ENCODE data around the gene LY6G5C.
"Not testable (repeated sequence)": the region's sequence is repeated elsewhere in the genome, so short reads cannot be mapped to it uniquely, and the experiment has no call there.

LY6G5C gene

DNA sequence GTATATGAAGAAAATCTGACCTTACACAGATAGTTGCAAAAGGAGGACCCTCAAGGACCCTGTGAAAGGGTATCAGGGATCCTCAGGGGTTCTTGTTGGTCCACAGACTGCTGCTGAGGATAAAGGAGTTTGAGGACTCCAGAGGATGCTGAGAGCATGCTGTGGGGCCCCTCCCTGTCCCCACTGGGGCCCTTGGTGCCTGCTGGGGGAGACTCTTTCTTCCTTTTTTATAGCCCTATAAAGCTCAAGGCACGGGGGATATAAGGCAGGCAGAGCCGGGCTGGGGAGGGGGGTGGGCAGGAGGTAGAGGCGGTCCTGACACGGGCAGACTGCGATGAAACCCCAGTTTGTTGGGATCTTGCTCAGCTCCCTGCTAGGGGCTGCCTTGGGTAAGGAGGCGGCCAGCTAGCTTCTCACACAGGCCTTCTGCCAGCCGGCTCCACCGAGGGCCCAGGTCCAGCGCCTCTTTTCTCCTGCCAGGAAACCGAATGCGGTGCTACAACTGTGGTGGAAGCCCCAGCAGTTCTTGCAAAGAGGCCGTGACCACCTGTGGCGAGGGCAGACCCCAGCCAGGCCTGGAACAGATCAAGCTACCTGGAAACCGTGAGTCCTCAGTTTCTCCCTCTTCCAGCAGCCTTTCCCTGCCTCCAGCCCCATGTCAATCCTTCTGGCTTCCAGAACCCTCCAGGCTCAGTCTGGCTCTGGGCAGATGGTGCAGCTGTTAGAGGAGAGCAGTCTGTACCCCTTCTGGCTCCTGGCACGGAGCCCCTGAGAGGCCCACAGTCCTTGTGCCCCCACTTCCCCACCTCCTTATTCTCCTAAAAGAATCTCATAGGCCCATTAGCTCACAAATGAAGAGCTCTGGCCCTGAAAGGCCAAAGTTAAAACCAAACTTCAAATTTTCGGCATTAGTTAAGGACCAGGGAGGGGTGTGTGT is 34.4 kb upstream of the LY6G5C start, which contains the start of gene LY6G6D:
Gene LY6G6D, plus strand, starts transcription at position 327 of the 937 bp plus-strand sequence. Its CDS starts 8 bp downstream, at position 335.
- no peak for DNase-seq

DNA sequence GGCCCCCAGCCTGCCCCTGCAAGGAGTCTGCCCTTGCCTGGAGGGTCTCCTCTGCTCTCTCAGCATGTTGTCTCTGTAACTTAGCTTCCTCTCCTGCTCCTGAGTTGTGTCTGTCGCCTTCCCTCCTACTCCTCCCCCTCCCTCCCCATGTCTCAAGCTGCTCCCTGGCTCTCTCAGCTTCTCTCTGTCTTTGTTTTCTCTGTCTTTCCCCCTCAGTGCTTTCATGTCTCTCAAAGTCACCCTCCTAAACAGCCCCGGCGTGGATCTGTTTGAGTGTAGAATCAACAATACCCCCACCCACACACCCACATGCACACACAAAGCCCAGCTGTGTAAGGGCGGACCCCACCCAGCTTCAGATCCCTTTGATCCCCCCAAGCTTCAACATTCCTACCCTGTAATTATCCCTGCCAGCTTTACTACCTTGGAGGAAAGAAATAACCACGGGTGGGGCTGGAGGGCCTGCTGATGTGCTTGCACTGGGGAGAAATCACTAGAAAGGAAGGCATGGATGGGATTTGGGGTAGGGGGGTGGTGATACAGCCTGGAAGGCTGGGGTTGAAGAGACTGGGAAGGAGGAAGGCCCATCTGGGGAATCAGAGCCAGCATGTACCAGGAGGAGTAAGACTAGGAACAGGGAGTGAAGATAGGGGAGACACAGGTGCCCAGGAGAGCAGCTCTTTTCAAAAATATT is 33.3 kb upstream of the LY6G5C start:
- no peak for DNase-seq

DNA sequence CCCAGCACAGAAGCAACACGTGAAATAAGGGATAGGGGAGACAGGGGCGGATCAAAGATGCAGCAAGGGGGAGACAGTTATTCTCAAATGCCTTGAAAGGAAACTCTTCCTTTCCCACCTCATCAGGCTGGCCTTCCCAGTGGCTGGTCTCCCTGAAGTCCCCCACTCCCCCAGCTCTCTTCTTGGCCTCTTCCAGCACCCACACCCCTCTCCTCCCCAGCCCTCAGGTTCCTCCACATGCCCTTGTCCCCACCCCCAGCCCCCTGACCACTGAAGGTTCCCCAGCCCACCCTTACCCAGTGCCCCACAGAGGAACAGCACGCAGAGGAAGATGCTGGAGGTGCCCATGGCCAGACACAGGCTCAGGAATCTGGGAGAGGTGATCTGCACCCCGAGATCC is 32.6 kb upstream of the LY6G5C start:
- DNase-seq: no peak

DNA sequence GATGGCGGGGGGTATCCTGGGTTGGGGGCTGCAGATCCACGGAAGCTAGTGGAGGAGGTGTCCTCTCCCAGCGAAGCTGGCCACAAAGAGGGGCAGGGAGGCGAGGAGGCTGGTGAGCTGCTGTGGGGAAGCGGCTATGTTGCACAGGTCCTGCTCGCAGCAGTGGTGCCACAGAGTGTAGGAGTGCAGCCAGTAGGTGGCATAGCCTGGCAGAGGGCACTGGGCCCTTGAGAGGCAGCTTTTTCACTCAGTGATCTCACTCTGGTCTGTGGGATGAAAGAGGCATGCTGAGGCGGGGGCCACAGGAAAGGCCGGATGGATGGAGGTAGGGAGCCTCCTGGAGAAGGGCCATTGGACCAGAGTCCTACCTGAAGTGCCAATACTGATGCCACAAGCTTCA is 31.4 kb upstream of the LY6G5C start:
- DNase-seq: no peak

DNA sequence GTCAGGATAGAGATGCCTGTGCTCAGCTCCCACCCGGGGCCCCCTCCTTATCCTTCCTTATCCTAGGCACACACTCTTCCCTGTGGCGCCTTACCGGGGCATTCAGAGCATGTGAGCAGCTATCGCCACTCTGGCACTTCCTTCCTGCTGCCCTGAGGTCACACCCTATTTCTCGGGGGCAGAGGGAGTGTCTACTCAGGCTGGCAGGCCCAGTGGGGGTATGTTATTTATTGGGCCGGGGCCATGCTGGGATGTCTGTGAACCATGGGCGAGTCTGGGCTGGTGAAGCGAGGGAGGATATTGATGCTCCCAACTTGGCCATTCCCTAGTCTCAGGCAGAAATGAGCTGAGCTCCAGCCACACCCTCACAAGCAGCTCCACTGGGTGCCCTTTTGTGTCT is 30.4 kb upstream of the LY6G5C start:
- no peak for DNase-seq

DNA sequence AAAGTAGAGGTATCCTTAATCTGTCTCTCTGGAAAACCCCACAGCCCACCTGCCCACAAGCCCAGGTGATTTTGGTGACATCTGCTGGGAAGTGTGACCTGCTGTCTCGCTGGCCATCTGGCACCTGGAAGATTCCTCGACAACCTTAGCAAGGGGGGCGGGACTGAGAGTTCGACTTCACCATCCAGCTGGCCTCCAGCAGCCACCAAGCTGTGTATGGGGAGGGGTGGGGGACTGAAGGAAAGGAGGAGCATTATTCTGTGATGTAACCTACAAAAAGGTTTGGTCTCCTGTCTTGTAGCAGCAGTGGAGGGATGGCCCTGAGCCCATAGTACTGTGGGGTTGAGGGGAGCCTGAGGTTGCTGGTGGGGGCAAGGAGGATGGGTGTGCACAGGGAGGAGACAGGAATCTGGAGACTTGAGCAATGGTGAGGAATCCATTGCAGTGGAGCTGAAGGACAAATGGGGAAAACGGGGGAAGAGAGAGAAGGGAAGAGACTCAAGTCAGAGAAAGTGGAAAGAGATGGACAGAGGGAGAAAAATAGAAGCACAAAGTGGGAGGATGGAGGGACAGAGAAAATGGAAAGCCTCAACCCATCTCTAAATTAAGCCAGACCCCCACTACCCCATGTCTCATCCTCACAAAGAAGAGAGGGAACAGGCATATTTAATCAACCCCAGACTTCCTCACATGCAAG is 29.8 kb upstream of the LY6G5C start:
- DNase-seq: no peak

DNA sequence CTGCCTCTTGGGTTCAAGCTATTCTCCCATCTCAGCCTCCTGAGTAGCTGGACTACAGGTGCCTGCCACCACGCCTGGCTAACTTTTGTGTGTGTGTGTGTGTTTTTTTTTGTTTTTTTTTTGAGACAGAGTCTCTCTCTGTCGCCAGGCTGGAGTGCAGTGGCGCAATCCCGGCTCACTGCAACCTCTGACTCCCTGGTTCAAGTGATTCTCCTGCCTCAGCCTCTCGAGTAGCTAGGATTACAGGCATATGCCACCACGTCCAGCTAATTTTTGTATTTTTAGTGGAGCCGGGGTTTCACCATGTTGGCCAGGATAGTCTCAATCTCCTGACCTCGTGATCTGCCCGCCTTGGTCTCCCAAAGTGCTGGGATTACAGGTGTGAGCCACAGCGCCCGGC is 28.3 kb upstream of the LY6G5C start:
- not testable (repeated sequence) for DNase-seq

DNA sequence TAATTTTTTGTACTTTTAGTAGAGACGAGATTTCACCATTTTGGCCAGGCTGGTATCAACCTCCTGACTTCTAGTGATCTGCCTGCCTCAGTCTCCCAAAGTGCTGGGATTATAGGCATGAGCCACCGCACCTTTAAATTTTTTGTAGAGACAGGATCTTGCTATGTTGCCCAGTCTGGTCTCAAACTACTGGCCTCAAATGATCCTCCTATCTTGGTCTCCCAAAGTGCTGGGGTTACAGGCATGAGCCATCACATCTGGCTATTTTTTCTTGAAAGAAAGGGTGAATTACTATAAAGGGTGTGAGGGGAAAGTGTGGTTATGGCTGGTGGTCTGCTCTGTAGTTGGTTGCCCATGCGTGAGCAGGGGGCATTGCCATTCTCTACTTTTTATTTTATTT is 27.4 kb upstream of the LY6G5C start:
- DNase-seq: no peak

DNA sequence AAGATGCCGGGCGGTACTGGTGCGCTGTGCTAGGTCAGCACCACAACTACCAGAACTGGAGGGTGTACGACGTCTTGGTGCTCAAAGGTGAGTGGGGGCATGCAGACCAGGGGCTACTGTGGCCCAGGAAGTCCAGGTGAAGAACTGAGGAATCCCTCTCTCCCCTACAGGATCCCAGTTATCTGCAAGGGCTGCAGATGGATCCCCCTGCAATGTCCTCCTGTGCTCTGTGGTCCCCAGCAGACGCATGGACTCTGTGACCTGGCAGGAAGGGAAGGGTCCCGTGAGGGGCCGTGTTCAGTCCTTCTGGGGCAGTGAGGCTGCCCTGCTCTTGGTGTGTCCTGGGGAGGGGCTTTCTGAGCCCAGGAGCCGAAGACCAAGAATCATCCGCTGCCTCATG is 26.8 kb upstream of the LY6G5C start:
- no peak for DNase-seq

DNA sequence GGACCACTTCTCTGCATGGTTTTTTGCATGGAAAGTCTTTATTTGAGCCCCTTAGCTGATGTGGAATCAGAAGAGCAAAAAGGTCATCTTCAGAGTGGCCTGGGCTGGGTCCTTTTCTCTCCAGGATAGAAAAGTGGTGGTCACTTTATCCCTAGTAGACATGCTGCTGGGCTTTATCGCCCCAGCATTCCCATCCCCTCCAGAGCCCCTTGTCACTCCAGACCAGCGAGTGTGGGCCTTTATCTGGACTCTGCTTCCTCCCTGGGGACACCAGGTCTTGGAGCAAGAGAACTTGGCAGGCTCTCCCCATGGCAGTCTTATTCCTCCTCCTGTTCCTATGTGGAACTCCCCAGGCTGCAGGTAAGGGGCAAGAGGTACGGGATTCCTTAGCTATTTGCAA is 25.7 kb upstream of the LY6G5C start, which contains the start of gene LY6G6F:
Gene LY6G6F, plus strand, starts transcription at position 268 of the 400 bp plus-strand sequence. Its CDS starts 41 bp downstream, at position 309.
- no peak for DNase-seq

DNA sequence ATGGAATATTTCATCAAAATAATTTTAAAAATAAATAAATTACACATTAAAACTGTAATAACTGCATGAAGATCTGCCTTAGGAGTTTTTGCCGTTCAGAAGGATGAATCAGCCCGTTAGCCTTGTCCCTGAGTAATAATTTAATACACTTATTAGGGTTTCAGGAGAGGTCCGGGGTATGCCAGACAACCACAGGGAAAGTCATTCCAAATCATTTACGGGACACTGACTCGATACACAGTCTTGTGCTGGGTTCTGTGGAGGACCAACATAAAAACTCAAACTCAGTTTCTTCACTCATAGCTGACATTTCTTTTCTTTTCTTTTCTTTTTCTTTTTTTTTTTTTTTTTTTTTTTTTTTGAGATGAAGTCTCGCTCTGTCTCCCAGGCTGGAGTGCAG is 25.1 kb upstream of the LY6G5C start:
- DNase-seq: no peak

DNA sequence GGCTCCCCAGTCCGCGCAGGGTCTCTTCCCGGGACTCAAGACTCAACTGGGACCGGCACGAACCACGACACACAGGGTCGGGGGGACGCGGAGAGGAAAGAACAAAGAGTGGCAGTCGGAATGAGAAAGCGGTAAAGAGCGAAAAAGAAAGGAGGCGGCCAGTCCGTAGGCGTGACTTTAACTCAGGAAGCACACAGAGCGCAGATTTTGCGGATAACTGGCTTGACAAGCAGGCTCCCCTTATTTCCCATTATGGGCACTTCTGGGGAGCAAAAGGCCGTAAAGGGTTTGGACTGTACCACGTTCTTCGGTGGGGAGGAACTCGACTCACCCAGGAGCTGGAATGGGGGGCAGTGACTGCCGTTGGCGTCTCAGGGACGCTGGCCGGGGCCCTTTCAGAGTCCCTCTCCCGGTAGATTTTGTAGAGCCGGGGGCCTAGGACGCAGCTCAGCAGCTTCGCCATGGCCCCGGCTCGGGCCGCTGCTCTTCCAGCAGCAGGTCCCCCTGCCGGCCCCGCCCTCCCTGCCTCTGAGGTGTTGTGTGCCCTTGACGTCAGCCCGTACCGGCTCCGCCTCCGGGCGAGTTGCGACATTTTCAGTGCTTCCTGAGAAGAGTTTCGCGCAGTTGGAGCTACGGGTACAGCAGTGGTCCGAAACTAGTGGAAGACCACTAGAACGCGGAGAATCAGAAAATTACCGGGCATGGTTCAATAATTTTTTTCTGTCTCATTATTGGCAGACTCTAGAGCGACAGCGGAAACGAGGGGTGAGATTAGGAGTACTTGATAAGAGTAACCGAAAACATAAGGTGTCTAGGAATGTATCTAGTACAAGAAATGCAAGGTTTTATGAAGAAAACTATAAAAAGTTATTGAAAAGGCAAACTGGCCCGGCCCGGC is 22.2 kb upstream of the LY6G5C start, which contains the start of gene ABHD16A:
Gene ABHD16A, minus strand, starts transcription at position 506 of the 898 bp plus-strand sequence. Its CDS starts 43 bp downstream, at position 463.
- peak; percentile 98 for DNase-seq

DNA sequence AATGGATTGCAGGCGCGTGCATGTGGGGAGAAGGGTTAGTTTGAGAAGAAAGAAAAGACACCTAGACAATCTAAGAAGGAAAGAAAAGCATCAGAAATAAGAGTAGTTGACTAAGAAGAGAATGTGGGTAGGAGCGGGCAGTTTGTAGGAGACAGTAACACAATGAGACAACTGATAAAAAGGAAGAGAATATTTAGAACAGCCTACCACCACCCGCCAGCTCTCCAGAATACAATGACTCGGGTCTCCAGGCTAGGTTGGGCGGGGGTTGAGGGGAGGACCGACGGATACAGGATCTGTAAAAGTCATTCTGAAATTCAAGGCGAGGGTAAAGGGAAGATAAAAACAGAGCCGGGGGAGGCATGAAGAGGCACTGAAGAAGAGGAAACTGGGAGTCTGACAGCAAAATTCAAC is 21.5 kb upstream of the LY6G5C start:
- DNase-seq: no peak

DNA sequence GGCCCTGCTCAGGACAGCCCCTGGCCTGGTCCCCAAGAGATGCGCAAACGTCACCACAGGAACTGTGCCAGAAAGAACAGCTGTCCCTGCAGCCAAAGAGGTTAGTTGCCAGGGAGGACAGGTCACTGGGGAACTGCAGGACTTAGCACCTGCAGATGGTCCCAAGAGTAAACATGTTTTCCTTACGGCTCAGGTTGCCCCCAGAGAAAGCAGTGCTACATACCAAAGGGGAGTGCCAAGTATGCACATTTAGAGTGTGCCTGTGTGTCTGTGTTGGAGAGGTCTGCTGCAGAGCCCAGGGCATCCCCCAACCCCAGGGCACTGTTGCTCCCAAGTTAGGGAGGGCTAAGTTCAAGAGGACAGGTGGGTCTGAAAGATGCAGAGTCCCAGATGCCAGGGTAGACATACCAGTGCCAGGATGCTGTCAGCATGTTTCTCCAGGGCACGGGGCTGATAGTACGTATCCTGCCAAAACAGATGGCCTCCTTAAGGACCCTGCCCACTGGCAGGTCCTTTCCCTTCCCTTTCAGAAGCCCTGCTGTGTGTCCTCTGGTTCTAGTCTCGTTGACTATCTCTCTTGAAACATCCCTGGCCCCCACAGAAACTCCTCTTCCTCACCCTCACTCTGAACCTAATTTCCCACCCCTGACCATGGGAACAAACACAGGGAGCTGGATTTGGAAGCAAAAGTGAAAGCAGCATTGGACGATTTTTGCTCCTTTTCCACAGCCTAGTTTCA is 21.0 kb upstream of the LY6G5C start:
- DNase-seq: no peak

DNA sequence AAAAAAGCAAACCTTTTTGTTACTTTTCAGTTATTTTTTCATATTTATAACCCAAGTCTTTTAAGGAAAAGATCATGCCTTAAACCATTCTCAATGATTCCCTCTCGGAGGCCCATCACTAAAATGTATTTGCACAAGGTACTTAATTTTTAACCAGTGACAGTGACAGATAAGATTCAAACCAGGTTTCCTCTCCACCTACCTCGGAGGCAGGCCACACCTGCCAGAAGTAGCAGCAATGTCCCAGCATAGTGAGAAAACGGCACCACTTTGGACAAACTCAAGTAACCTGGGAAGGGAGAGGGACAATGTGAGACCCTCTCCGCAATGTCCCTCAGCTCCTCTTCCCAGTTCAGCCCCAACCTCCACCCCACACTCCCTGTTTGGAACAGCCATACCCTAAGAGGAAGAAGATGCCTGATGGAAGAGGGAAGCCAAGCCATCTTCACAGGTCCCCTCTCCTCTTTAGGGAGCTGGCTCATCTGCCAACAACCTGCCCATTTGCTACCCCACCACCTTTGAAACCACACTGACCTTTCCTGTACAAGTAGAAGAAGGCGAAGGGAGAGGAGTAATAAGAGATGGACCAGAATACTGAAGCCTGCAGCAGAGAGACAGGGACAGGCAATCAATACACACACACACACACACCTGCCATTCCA is 20.0 kb upstream of the LY6G5C start:
- no peak for DNase-seq

DNA sequence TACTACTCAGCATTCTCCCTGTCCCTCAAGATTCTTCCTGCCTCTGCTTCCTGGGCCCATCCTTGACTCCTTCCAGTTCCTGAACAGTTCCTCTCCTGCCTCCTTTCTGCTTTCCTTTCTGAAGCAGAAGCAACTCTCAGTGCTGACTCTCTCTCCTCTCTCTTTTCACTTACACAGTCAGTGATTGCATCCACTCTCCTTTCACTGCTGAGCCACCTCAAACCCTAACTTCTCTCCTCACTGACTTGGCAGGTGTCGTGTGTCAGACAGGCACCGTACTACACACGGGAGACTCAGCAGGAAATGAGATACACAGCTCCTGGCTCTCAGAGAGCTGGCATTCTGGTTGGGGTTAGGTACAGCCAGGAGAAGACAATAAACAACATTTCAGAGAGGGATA is 16.7 kb upstream of the LY6G5C start:
- DNase-seq: no peak

DNA sequence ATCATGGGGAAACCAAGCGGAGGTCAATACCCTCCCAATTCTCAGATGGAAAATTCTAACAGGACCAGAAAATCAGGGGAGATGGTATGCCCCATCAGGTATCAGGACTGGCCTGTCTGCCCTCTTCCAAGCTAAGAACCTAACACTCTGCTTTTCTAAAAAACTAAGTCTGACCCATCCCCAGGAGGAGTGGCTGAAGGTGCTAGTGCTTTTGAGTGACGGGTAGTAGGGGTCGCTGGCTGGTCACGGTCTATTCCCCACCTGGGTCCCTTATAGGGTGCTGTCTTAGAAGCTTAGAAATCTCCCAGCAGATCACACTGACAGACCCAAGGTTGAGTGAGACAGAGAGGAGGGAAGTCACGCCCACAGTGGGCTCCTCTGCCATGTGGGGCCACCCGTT is 12.7 kb upstream of the LY6G5C start:
- DNase-seq: no peak

DNA sequence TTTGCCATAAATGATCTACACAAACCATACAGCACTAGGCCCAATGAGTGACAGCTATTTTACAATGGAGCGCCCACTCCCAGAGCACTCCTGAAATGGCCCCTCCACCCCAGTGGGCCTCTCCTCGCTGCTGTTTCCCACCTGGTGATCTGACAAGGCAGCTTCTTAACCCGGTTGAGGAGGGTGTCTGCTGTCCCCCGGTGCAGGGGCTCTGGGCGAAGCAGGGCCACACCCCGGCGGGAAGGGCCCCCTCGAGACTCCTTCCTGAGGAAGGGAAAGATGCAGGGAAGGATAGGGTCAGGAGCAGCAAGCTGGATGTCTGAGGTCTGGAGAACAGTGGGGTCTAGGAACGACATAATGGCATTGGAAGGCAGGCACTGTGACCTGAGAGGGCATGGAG is 12.0 kb upstream of the LY6G5C start:
- DNase-seq: no peak

DNA sequence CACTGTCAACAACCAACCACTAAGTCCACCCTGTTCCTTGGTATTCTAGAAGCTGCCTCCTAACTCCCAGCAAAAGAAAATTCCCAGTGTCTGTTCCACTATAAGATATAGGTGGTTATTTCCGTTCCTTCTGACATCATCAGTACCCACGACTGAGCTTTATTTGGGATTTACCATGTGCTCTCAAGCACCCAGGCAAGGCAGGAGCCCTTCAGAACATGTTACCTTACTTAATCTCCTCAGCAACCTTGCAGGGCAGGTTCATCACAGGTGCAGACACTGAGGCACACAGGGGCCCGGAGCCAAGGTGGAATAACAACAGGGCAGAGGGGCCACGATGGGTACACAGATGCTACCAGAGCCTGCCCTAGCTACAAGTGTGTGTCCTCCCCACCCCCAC is 11.5 kb upstream of the LY6G5C start:
- no peak for DNase-seq

DNA sequence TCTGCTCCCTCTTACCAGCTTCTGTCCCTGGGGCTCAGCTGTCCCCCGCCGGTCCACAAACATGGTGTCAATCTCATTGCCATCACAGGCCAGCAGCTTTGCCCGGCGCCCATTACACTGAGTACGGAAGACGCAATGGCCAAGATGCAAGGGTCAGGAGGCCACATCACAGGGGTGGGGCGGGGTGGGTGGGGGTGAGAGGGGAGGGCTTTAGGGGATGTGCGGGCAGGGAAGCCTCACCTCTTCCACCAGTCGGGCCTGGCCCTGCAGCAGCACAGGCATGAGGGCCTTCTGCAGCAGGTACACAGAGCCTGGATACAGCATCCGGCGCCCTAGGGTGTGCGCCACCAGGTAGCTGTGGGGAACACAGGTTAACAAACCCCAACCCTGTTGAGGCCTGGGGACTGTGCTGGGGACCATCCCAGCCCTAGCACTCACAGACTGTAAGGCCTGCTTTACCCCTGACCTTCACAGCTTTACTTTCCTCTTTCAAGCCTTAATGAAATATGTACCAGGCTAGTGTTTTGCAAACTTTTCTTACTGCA is 10.8 kb upstream of the LY6G5C start:
- no peak for DNase-seq

DNA sequence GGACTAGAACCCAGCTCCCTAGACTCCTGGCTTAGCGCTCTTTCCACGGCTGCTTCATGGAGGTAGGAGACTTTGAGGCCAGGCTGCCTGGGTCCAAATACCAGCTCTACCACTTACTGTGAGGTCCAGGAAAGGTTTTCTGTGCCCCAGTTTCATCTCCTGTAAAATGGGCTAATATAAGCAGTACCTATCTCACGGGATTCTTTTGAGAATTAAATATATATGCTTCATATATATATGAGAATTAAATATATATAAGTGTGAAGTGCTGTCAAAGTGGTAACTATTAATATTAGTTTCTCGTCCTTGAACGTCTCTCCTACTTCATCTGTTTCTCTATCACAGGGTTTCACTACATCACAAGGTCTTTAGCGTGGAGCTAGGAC is 10.2 kb upstream of the LY6G5C start:
- no peak for DNase-seq

Data from activated CD8-positive, alpha-beta memory T cell treated with anti-CD3 and anti-CD28 coated beads for 24 hours (primary cell).